Upper lobe of left lung (tissue), 6 donors: ENCODE results near the gene ANKRD44. TPM values are rescaled to one million over a fixed set of nuclear protein-coding genes. Genes with fewer than 3 reads are reported as not detected.

Experiments used
- ATAC-seq, 2 donors: fragments of 200-7000 bp; cut with Tn5 transposase; one replicate each; pipeline ENCODE4 v1.9.1; 2022; ENCODE audit warnings: mild to moderate bottlenecking in 2 of 2, moderate library complexity in 2 of 2; ENCODE audit not compliant: low FRiP score in 2 of 2
- DNase-seq, 2 donors: peaks; one replicate each; pipeline ENCODE4 v3.0.0-alpha.2; 2019 to 2020
- H3K27ac ChIP-seq, 4 donors: fragments of 200-600 bp; sonication (generic); one replicate each; pipeline ENCODE4 v1.5.1; 2016 to 2019
- H3K27me3 ChIP-seq, 4 donors: fragments of 200-600 bp; sonication (generic); one replicate each; pipeline ENCODE4 v1.5.1; 2017 to 2019
- H3K36me3 ChIP-seq, 4 donors: fragments of 200-600 bp; sonication (generic); one replicate each; pipeline ENCODE4 v1.5.1; 2016 to 2019
- H3K4me1 ChIP-seq, 4 donors: fragments of 200-600 bp; sonication (generic); one replicate each; pipeline ENCODE4 v1.5.1; 2018 to 2019
- H3K4me3 ChIP-seq, 4 donors: fragments of 200-600 bp; sonication (generic); one replicate each; pipeline ENCODE4 v1.5.1; 2017 to 2019; ENCODE audit warnings: mild to moderate bottlenecking in 2 of 4, moderate library complexity in 1 of 4
- H3K9me3 ChIP-seq, 4 donors: fragments of 200-600 bp; sonication (generic); one replicate each; pipeline ENCODE4 v1.5.1; 2018 to 2019
- EP300 ChIP-seq, 4 donors: sonication (generic); formaldehyde crosslinking; IDR thresholded peaks; one replicate each; pipeline ENCODE4 v1.5.1; 2017; ENCODE audit warnings: antibody characterized with exemption in 4 of 4, control low read depth in 2 of 4
- POLR2A ChIP-seq, 4 donors: fragments of 450-650 bp; IDR thresholded peaks; one replicate each; pipeline ENCODE4 v1.5.1; 2016 to 2017; ENCODE audit warnings: antibody characterized with exemption in 4 of 4, mild to moderate bottlenecking in 2 of 4
- POLR2AphosphoS5 ChIP-seq, 2 donors: sonication (generic); formaldehyde crosslinking; IDR thresholded peaks; one replicate each; pipeline ENCODE4 v1.5.1; 2017; ENCODE audit warnings: antibody characterized with exemption in 2 of 2
- WGBS, 2 donors: methylation state at CpG; one replicate each; pipeline ENCODE4 v1.1.5; 2017 to 2018; 5-methylcytosine and 5-hydroxymethylcytosine counted together
- total RNA-seq, 6 donors: library from RNA; depleted of rRNA in 4 of 6; stranded (reverse); fragments of >200 nt in 4 of 6; gene quantifications; one replicate each; pipeline versions ENCODE4 v1.1.0 to v1.2.1, GENCODE V29; 2016 to 2021
- TF ChIP-seq, protein P1 (sequence below), 6 experiments: fragments of 450-650 bp in 4 of 6; fragments of 200-600 bp in 2 of 6; sonication (generic) in 2 of 6; IDR thresholded peaks; one replicate each; pipeline ENCODE4 v1.5.1; 2016 to 2019; ENCODE audit warnings: antibody characterized with exemption in 6 of 6
- donor health status: DM: no; HTN: no; CAD: no; lungs with moderate emphysema.
- donor health status: DM: no; HTN: yes; CAD: no; lungs with severe emphysema.

ANKRD44 gene
- total RNA-seq, 6 donors from 2014 or later: 41.0 to 91.1 (median 61.7) TPM

DNA sequence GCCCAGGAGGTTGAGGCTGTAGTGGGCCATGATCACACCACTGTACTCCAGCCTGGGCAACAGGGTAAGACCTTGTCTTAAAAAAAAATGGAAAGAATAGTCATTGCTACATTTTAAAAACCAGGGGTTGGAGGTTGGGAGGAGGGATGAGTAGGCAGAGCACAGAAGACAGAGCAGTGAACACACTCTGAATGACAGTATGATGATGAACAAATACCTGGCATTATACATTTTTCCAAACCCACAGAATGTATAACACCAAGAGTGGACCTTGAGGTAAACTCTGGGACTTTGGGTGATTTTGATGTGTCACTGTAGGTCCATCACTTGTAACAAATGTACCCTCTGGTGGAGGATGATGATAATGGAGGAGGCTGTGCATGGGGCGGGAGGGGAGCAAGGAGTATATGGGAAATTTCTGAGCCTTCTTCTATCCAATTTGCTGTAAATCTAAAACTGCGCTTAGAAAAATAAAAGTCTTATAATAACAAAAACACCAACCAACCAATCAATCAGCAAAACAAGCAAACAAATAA is 272.6 kb downstream of the ANKRD44 start:
- Histone ChIP-seq H3K36me3 (peaks cover 0 to 4% (median 0%) of the 10 kb centered on the region in 4 donors), H3K4me1 (peaks cover 0 to 13% (median 4%) of the 10 kb centered on the region in 4 donors), H3K27ac (no peak overlapping the region), H3K9me3 (no peaks in the 10 kb centered on the region), H3K4me3 (no peak overlapping the region), H3K27me3 (no peaks in the 10 kb centered on the region)
- no peak for DNase-seq
- 96% methylated on average over 2 of the region's 2 CpGs for WGBS, 2 donors
- ATAC-seq: no peak
- TF ChIP-seq, protein P1, sequence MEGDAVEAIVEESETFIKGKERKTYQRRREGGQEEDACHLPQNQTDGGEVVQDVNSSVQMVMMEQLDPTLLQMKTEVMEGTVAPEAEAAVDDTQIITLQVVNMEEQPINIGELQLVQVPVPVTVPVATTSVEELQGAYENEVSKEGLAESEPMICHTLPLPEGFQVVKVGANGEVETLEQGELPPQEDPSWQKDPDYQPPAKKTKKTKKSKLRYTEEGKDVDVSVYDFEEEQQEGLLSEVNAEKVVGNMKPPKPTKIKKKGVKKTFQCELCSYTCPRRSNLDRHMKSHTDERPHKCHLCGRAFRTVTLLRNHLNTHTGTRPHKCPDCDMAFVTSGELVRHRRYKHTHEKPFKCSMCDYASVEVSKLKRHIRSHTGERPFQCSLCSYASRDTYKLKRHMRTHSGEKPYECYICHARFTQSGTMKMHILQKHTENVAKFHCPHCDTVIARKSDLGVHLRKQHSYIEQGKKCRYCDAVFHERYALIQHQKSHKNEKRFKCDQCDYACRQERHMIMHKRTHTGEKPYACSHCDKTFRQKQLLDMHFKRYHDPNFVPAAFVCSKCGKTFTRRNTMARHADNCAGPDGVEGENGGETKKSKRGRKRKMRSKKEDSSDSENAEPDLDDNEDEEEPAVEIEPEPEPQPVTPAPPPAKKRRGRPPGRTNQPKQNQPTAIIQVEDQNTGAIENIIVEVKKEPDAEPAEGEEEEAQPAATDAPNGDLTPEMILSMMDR (IDR thresholded peaks at IDR 0.05): no peak
- no peak for TF ChIP-seq POLR2A (IDR thresholded peaks at IDR 0.05)

GRCh38 chr2:197035002-197035401 is 275.6 kb downstream of the ANKRD44 start:
- Histone ChIP-seq H3K36me3 (peaks cover 0 to 4% (median 0%) of the 10 kb centered on the region in 4 donors), H3K4me3 (no peak overlapping the region), H3K27me3 (no peaks in the 10 kb centered on the region), H3K9me3 (no peaks in the 10 kb centered on the region), H3K4me1 (peaks cover 5 to 24% (median 14%) of the 10 kb centered on the region in 4 donors), H3K27ac (peak overlapping the region in 1 of 4 donors; percentile 53)
- 33 to 54% methylated on average over 1 of the region's 1 CpG for WGBS, 2 donors
- DNase-seq (no peak), ATAC-seq (no peak)
- no peak for TF ChIP-seq EP300 (IDR thresholded peaks at IDR 0.05)
- TF ChIP-seq POLR2A (IDR thresholded peaks at IDR 0.05): no peak
- TF ChIP-seq POLR2AphosphoS5 (IDR thresholded peaks at IDR 0.05): no peak
- TF ChIP-seq, protein P1 (IDR thresholded peaks at IDR 0.05): no peak

DNA sequence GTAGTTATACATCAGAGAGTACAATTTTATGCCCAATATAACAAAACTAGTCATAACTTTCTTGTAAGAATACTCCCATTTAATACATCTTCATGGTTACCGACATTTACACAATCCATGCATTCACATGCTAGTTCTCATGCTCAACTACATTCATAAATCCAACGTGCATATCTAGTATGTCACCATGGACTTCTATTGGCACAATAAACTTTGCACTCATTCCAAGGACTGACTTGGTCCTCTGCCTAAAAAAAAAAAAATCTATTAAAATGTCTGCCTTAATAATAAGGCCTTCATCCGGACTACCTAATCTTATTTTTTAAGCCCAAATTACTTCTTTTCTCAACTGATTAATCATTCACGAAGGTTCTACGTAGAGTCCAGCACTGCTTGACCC is 276.3 kb downstream of the ANKRD44 start:
- no peaks in the 10 kb centered on the region for H3K27me3 ChIP-seq
- peaks cover 0 to 6% (median 3%) of the 10 kb centered on the region in 4 donors for H3K36me3 ChIP-seq
- DNase-seq: no peak
- H3K4me3 ChIP-seq: no peak overlapping the region
- WGBS, 2 donors: 83 to 84% methylated on average over 5 of the region's 5 CpGs
- no peaks in the 10 kb centered on the region for H3K9me3 ChIP-seq
- TF ChIP-seq POLR2AphosphoS5 (IDR thresholded peaks at IDR 0.05) (no peak), EP300 (IDR thresholded peaks at IDR 0.05) (no peak), POLR2A (IDR thresholded peaks at IDR 0.05) (no peak)
- TF ChIP-seq, protein P1 (IDR thresholded peaks at IDR 0.05): no peak
- H3K4me1 ChIP-seq: peaks cover 5 to 24% (median 13%) of the 10 kb centered on the region in 4 donors
- H3K27ac ChIP-seq: peak overlapping the region in 1 of 4 donors; percentile 53
- ATAC-seq: no peak

GRCh38 chr2:197033222-197033621 is 277.4 kb downstream of the ANKRD44 start:
- no peaks in the 10 kb centered on the region for H3K27me3 ChIP-seq
- ATAC-seq: no peak
- DNase-seq: no peak
- H3K27ac ChIP-seq: peak overlapping the region in 2 of 4 donors; percentile 14 to 27
- no peaks in the 10 kb centered on the region for H3K9me3 ChIP-seq
- TF ChIP-seq POLR2A (IDR thresholded peaks at IDR 0.05) (no peak), POLR2AphosphoS5 (IDR thresholded peaks at IDR 0.05) (no peak)
- TF ChIP-seq, protein P1 (IDR thresholded peaks at IDR 0.05): no peak
- no peak overlapping the region for H3K4me3 ChIP-seq
- H3K36me3 ChIP-seq: peaks cover 0 to 8% (median 2%) of the 10 kb centered on the region in 4 donors
- peaks cover 5 to 24% (median 9%) of the 10 kb centered on the region in 4 donors for H3K4me1 ChIP-seq
- 85% methylated on average over 2 of the region's 2 CpGs for WGBS, 2 donors

DNA sequence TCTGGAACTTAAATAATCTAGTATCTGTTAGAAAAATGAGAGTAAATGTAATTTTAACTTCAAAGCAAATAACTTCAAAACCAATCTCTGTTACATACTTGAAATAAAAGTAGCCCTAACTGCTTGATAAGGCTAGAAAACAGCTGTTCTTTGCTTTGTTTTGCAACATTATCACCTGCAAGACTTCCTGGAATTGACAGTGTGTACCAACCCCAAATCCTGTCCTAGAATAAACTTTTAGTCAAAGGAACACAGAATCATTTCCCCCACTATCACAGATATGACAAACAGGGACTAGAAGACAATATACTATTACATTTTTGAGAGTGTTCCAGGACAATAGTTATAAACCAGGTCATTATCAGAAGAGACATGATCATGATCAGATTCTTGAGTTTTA is 278.8 kb downstream of the ANKRD44 start:
- no peaks in the 10 kb centered on the region for H3K27me3 ChIP-seq
- H3K27ac ChIP-seq: peak overlapping the region; percentile 14 to 65 (median 29)
- H3K36me3 ChIP-seq: peaks cover 0 to 8% (median 1%) of the 10 kb centered on the region in 4 donors
- no peaks in the 10 kb centered on the region for H3K9me3 ChIP-seq
- no peak overlapping the region for H3K4me3 ChIP-seq
- peaks cover 5 to 24% (median 9%) of the 10 kb centered on the region in 4 donors for H3K4me1 ChIP-seq
- no peak for TF ChIP-seq POLR2A (IDR thresholded peaks at IDR 0.05)
- TF ChIP-seq EP300 (IDR thresholded peaks at IDR 0.05): peak; percentile 31 to 70 (median 52)
- TF ChIP-seq POLR2AphosphoS5 (IDR thresholded peaks at IDR 0.05): peak in 1 of 2 donors; percentile 63
- TF ChIP-seq, protein P1 (IDR thresholded peaks at IDR 0.05): no peak
- no peak for ATAC-seq
- DNase-seq: no peak
